DMS 273 (cell line): ENCODE results near the gene SLC37A1.

Experiments
- DNase-seq: peaks from one replicate; lab custom pipeline; 2025; ENCODE audit not compliant: unreplicated experiment; lab: John Stamatoyannopoulos, UW

SLC37A1 gene

DNA sequence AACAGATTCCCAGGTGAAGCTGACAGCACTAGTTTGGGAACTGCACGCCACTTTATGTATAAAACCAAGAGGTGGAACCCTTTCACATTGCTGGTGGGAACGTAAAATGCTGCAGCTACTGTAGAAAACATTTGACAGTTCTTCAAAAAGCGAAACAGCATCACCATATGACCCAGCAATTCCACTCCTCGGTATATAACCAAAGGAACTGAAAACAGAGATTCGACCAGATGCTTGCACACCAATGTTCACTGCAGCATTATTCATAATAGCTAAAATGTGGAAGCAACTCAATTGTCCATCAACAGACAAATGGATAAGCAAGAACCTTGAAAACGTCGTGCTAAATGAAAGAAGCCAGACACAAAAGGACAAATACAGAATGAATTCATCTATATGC lies 35.1 kb upstream of the SLC37A1 start:
- DNase-seq = no peak

DNA sequence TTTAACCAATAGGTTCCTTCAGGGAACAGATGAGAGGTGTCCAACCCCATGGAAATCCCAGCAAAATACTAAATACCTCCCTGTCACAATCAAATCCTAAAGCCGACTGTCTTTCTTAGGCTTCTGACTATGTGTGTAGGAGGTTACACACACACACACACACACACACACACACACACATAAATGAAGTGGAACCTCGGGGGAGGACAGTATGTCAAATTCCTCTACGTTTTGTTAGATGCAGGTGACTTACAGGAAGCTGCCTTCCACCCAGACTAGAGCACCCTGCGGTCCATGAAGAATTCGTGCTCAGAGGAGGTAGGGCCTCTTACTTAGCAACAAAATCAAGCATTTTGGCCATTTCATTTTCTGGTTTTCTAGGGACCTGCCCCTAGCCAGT lies 34.1 kb upstream of the SLC37A1 start:
- no peak for DNase-seq

DNA sequence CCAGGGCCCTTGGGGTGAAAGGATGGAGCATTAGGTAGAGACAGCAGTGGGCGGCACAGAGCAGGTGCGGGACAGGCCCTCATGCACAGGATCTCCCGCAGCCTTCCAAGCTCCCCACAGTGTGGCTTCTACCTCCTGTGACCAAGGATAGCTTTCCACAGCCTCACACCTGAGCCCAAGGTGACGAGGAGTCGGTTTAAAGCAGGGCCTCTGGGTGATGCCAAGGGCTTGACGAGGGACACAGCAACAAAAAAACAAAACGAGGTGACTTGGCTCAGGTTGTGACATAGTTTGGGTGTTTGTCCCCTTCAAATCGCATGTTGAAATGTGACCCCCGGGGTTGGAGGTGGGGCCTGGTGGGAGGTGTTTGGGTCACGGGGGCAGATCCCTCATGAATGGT lies 32.9 kb upstream of the SLC37A1 start:
- no peak for DNase-seq

DNA sequence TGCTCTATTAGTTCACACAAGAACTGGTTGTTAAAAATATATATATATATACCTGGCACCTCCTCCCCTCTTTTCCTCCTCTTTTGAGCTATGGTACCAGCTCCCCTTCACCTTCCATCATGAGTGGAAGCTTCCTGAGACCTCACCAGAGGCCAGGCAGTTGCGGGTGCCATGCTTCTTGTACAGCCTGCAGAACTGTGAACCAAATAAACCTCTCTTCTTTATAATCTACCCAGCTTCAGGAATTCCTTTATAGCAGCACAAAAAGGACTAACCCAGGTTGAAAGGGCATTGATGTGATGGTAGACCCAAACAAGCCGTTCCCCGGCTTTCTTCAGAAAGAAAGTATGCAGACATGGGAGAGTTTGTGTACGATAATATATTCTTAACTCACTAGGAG lies 32.5 kb upstream of the SLC37A1 start:
- DNase-seq = no peak

DNA sequence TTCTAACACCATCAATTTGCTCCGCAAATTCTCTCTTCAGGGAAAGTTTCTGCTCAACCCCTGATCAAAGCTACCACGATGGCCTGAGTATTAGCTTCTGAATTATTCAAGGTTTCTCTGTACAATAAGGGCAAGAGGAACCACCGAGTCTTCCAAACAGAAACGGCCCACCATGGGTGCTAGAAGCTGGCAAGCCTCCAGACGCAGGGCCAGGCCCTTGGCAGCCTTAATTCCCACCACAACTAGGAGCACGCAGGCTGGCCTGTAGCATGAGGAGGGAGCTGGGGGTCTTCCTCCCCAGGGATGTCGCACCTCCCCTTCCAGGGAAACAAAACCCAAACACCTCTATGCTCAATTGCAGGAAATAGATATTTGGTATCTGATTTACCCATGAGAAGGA lies 28.7 kb upstream of the SLC37A1 start:
- DNase-seq = no peak

DNA sequence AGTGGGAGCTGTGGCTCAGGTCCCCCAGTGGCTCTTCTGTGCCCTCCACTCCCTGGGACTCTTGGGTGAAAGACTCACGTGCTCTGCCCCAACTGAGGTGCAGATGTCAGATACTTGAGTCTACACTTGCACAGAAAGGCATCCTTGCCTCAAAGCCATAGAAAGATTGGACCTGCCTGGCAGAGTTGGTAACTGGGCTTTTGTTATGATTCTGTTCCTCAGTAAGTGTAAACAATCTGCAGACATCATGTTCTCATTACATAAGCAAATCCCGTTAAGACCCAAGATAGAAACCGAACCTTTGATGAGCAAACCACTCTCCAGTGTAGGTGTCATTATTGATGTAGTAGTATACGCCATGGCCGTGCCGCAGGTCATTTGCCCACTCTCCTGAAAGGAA lies 27.6 kb upstream of the SLC37A1 start:
- DNase-seq = no peak

DNA sequence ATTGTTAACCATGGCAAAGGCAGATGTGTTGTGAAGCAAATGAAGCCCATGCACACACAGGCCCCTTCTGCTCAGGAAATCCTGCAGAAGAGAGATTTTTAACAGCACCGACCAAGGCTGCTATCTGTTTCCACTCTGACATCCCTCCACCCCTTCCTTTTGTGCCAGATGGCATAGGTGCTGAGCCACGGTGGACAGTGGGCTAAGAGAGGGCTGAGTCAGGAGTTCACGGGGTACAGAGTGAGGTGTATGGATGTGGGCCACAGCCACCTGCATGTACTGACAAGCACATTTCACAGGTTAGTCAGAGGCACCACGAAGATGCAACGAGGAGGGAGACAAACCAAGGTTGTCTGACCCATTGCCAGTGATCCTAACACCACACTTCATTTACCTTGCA lies 27.1 kb upstream of the SLC37A1 start:
- DNase-seq = no peak

DNA sequence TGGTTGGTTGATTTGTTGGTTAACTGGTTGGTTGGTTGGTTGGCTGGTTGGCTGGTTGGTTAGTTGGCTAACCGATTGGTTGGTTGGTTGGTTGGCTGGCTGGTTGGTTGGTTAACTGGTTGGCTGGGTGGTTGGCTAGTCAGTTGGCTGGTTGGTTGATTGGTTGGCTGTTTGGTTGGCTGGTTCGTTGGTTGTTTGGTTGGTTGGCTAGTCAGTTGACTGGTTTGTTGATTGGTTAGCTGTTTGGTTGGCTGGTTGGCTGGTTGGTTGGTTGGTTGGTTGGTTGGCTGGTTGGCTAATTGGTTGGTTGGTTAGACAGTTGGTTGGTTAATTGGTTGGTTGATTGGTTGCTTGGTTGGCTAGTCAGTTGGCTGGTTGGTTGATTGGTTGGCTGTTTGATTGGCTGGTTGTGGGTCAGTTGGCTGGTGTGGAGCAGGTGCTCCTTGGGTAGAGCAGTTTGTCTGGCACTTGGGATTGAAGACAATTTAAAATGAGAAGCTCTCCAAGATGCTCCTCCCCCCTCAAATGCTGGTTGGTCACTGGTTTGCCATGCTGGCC lies 24.6 kb upstream of the SLC37A1 start:
- no peak for DNase-seq

DNA sequence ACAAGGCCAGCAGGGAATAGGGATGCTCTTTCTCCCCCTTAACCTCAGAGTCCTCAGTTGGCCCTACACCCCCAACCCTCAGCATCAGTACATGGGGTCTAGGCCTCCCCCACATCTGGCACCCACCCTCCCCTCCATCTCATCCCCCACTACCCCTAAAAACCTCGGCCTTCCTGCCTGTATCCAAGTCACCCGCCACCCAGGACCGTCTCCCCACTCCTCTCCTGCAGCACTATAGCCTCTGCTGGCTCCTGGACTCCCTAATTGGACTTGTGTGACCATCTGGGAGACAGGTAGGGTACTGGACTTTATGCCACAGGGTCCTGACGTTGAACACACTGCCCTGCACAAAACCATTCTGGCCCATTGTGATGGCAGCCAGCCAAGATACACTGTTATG lies 23.7 kb upstream of the SLC37A1 start:
- no peak for DNase-seq

DNA sequence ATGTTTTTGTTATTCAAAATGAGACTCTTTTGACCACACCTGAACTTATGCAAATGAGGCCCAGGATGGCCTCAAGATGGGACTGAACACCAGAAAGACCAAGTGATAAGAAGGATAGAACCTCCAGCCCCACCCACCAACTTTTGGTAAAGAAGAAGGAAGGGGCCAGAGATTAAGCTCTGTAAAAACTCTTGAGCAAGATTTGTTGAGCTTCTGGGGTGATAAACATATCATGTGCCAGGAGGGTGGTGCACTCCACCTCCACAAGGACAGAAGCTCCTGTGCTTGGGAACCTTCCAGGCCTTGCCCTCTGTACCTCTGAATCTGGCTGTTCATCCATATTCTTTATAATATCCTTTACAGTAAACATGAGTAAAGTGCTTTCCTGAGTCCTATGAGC lies 22.9 kb upstream of the SLC37A1 start:
- no peak for DNase-seq

DNA sequence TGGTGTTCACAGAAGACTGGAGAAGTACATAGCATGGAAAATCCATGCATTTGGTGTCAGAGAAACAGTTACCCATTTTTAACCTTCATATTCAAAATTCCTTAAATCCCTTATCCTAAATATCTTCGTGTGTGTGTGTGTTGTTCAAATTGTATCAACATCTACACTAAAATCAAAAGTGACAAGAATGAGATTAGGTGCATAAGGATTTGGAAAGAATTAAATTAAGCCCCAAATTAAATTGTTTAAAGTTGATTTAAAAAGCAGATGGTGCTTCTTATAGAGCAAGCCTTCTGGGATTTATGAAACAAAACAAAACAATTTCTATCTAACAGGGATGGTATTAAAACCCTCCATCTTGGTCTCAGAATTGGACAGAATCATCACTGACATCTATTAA lies 22.3 kb upstream of the SLC37A1 start:
- no peak for DNase-seq

DNA sequence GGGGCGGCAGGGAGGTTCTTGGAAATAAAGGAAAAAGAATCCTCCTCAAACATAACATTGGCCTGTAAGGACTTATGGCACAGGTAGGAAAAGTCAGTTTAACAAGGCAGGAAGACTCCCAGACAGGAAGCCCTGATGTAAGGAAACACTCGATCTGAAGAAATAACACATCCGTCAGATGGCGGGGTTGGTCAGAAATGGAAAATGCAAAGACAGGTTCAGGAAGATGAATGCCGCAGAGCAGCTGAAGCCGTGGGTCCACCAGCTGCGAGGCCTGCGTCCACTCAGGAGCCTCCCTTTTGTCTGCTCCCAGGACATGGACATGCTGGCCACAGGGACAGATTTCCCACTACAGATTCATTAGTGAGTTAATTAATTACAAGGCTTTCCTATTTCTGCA lies 21.5 kb upstream of the SLC37A1 start:
- no peak for DNase-seq

DNA sequence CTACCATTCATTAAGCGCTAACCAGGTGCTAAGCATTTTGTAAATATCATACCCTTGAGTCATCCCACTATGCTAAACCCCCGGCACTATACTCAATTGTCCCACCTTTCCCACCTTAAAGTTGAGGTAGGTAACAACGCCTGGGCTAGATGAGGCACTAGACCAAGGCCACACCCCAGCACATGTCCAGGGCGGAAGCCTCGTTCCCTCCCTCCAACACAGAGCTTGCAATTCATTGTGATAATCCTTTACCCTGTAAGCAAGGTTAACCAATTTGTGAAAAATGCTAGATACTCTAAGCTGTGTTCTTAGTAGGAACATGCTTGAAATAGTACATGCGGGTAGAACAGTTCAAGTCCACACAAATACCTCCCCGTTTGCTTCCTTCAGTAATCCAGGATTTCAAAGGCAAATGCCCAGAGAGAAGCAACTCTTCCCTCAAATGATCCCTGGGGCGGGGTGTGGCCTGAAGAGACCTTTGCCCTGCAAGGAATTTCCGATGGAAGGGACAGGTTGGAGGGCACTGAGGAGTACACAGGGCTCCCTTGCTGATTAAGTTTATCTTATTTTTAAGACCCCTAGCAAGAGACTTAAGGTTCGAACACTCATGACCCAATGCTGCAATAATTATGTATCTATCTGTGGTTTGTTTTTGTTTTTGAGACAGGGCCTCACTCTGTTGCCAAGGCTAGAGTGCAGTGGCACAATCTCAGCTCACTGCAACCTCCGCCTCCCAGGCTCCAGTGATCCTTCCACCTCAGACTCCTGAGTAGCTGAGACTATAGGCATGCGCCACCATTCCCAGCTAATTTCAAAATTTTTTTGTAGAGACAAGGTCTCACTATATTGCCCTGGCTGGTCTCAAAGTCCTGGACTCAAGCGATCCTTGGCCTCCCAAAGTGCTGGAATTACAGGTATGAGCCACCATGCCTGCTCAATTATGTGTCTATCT lies 20.3 kb upstream of the SLC37A1 start:
- no peak for DNase-seq

DNA sequence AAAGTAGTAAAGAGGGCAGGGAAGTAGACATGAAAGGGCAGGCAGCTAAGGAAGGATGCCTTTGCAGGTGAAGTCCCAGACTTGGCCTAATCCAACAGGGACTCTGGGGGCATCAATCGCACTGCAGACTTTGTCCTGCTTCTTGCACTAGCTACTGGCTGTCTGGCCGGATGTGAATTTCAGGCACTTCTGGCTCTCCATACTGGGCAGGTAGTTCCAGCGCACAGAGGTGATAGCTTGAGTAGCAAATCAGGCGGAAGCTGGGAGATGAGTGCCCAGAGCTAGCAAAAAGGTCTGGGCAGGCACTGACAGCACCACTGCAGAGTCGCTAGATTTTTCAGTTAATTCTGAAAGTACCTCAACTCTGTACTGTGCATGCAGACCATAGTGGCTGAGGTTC lies 18.6 kb upstream of the SLC37A1 start:
- no peak for DNase-seq

DNA sequence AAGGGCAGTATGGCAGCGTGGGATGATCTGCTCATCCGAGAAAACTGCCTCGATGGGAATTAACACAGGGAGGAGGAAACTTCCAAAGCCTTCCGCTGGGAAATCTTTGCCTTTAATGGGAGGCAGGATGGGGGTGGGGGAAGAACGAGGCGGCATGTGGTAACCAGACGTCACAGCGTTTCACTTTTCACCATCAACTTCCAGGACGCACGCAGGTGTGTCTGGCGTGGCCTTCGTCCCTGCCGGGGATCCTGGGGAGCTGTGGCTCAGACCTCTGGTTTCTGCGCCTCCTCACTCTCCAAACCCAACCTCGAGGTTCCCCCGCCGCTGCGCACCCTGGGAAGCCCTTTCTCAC lies 17.9 kb upstream of the SLC37A1 start:
- DNase-seq = peak; percentile 70

DNA sequence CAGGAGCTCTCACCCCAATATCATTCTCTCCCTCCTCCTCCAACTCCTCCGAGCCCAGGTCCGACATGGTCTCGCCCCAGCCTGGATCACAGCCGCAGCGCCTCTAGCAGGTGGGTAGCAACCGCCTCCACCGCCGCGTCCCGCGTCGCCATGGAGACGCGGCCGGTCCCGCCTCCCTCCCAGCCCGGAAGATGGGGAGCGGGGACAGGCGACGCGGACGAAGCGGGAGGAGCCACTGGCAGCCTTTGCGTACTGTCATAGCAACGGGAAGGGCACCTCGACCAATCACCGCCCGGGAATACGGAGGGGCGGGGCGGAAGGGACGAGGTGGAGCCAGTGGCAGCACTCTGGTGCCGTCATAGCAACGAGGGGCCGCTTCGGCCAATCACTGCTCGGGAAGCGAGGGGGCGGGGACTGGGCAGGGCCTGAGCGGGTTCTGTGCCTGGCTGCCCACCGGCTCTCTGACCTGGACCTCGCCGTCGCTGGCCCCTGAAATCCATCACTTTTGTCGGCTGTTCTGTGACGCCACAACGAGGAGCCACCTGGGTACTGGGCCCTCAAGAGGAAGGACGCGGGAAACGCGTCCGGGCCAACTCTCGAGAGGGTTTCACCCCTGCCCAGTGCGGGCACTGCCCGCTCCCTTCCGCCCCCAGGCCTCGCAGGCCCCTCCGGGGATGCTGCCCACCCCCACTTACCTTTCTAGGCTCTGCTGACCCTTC lies 17.4 kb upstream of the SLC37A1 start, which contains the start of gene RSPH1:
RSPH1 (minus strand) TSS at position 105 of the 719 bp plus-strand sequence; CDS start at position 67, 38 bp downstream.
- DNase-seq = peak; percentile 99

DNA sequence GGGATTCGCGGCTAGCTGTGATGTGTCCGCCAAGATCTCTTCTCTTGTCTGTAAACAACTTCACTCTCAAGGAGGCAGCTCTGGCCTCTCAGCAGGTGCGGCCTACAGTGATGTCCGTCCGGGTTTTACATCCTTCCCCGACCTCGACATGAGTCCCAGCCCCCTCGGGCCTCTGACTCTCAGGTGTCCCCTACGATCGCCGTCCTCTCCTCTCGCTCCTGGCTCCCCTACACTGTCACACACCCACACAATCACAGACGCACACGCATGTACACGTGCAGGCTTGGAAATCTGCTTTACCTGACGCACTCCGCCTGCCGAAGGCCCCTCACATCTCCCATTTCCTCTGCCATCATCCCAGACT lies 16.8 kb upstream of the SLC37A1 start:
- DNase-seq = peak; percentile 39

DNA sequence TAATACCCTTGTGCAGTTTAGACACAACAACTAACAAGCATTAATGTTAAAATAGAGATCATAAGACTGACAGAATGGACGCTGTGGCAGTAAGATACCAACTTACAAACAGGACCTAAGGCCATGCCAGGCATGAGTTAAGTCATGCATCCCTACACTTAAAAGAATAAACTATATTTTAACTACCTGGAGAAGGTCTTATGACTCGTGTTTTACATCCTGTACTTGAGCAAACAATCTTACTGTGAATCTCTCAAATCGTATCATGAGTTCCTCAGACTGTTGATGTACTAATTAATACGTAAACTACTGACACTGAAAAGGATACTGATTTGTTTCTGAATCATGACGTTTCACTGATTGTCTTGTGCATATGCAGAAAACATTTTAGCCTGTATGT lies 15.6 kb upstream of the SLC37A1 start:
- DNase-seq = no peak

DNA sequence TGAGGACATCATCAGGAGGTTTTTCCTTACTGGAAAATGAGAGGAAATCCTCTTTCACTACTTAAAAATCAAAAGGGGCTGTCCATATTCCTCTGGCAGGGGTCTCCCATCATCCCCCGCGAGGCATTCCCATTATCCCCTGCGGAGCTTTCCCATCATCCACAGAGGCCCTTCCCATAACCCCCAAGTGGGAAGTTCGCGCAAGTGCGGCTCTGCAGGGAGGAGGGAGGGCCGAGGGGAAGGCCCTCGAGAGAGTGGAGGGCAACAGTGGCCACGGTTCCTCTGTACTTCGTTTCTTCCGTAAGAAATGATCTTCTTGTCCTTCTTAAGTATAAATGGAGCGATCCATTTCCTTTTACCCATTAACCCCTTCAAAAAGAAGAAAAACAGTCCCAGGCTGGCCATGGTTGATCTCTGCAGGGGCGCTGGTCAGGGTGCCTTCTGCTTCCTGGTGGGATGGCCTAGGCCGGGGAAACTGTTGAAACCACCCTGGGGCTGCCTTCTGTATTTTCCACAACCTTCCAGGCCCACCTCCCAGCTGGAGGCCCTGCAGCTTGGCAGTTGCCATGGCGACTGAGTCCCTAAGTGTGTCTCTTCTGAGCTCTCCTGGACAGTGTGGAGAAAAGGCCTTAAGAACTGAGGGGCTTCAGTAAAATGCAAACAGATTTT lies 14.1 kb upstream of the SLC37A1 start:
- DNase-seq = peak; percentile 25

DNA sequence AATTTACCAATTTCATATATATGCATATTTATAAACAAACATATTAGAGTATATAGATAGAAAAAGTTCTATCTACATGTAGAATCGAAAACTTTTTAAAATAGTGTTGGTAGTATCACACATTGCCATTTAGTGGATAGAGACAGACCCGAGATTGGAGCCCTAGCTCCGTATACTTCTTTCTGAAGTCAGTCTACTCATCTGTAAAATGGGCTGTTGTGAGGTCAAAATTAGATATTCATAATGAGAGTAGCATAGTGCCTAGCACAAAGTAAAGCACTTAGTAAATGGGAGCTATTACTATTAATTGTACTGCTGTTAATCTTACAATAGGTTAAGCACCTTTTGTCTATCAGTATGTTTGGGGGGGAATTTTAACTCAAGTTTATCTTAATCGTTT lies 13.4 kb upstream of the SLC37A1 start:
- no peak for DNase-seq

DNA sequence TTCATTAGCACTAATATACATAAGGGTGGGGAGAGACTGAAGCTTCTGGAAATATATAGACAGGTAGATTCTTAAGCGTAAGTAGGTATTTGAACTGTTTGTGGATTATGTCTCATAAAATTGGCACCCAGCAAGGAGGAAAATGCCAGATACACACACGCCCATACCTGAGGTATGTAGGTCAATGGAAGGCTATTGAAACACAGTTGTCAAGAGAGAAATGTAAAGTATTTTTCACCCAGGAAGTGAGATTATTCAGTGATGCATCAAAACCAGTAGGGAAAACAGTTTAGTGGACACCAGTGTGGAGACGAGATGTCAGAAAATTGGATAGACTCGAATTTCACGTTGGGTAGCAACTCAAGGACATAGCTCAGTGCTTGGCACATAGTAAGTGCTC lies 12.9 kb upstream of the SLC37A1 start:
- no peak for DNase-seq

DNA sequence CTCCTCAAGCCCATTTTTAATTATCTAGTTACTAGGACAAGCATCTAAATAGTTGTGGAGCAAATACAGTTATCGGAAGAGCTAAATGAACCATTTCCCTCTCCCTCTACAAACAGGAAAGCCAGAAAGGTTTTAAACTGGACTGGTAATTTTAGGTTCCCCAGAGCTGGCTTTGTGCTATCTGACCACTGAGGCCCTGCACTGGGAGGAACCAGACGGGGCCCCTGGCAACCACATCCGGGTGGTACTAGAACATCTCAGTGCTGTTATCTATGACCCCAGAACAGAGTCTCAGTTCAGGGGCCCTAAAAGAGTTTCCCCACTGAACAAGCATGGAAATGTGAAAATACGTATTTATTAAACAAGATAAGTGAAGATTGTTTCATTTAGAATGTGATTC lies 9.9 kb upstream of the SLC37A1 start:
- no peak for DNase-seq
